Type B pancreatic cell (in vitro differentiated cells): ENCODE results near the gene ZC2HC1B. TPM values are rescaled to one million over a fixed set of nuclear protein-coding genes. Genes with fewer than 3 reads are reported as not detected.

Experiments used
- DNase-seq: peaks from one replicate; pipeline ENCODE4 v3.0.0; 2021; ENCODE audit warnings: mixed read lengths; ENCODE audit not compliant: unreplicated experiment; ENCODE audit errors: extremely low spot score
- H3K27ac Mint-ChIP-seq: 2 replicates; pipeline ENCODE4 v1.8.0; 2021; ENCODE audit warnings: mild to moderate bottlenecking, mixed read lengths
- H3K27me3 Mint-ChIP-seq: 2 replicates; pipeline ENCODE4 v1.8.0; 2021; ENCODE audit warnings: mixed read lengths
- H3K36me3 Mint-ChIP-seq: 2 replicates; pipeline ENCODE4 v1.8.0; 2021; ENCODE audit warnings: mixed read lengths
- H3K4me1 Mint-ChIP-seq: one replicate; pipeline ENCODE4 v1.8.0; 2021; ENCODE audit warnings: mixed read lengths; ENCODE audit not compliant: unreplicated experiment
- H3K4me3 Mint-ChIP-seq: 2 replicates; pipeline ENCODE4 v1.8.0; 2021; ENCODE audit warnings: mild to moderate bottlenecking, mixed read lengths
- H3K9me3 Mint-ChIP-seq: 2 replicates; pipeline ENCODE4 v1.8.0; 2021; ENCODE audit warnings: mixed read lengths
- CTCF ChIP-seq: fragments of 200-600 bp; sonication (generic); conservative IDR thresholded peaks from 2 replicates; pipeline ENCODE4 v1.5.0; 2021; ENCODE audit warnings: antibody characterized with exemption, mild to moderate bottlenecking
- total RNA-seq: library from RNA; stranded (reverse); gene quantifications from 2 replicates; pipeline ENCODE4 v1.2.1, GENCODE V29; 2021; ENCODE audit warnings: low replicate concordance

ZC2HC1B gene
- total RNA-seq, 1 donor from 2014 or later, result 0.34 TPM

- no peak for DNase-seq
- Mint-ChIP-seq H3K4me3 (no peak overlapping the region), H3K9me3 (no peaks in the 10 kb centered on the region), H3K4me1 (peaks cover 80% of the 10 kb centered on the region), H3K36me3 (peaks cover 19% of the 10 kb centered on the region), H3K27me3 (no peaks in the 10 kb centered on the region), H3K27ac (no peak overlapping the region)
- no peak for TF ChIP-seq CTCF
These were observed 101.4 kb downstream of the ZC2HC1B start for GRCh38 chr6:143965503-143966171.

GRCh38 chr6:143966312-143966711, 102.0 kb downstream of the ZC2HC1B start:
- no peak for DNase-seq
- Mint-ChIP-seq H3K4me1 (peaks cover 86% of the 10 kb centered on the region), H3K27ac (no peak overlapping the region), H3K27me3 (no peaks in the 10 kb centered on the region), H3K36me3 (peaks cover 19% of the 10 kb centered on the region), H3K9me3 (no peaks in the 10 kb centered on the region), H3K4me3 (no peak overlapping the region)
- TF ChIP-seq CTCF, result no peak

DNA sequence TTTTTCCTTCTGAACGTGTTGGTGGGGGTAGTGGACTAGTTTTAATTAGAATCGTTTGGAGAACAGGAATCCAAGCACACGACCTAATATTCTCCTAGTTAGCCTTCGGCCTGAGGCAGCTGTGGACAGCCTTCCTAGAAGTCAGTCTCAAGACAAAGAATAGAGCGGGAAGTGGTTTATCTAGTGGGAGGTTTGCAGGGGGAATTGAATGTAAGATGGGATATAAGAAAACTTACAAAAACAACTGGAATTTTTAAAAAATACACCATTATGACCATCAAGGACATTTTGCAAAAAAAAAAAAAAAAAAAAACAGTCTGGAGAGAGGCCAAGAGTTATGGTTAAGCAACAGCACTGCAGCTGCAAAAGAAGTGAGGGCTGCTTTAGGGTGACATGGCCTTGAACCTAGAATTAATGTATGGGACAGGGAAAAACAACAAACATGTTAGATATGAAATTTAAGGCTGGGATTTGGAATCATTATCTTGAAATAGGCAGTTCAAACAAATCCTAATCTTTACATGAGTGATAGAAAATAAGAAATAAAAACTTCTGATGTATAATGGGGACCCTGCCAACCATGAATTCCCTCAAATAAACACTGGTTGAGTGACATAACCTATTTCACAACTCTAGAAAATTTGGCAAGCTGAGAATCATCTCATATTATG, 103.6 kb downstream of the ZC2HC1B start:
- Mint-ChIP-seq H3K36me3 (peaks cover 19% of the 10 kb centered on the region), H3K27me3 (no peaks in the 10 kb centered on the region), H3K4me1 (peaks cover 85% of the 10 kb centered on the region), H3K4me3 (no peak overlapping the region), H3K9me3 (no peaks in the 10 kb centered on the region), H3K27ac (no peak overlapping the region)
- DNase-seq, result no peak
- TF ChIP-seq CTCF, result no peak

- no peaks in the 10 kb centered on the region for H3K9me3 Mint-ChIP-seq
- peaks cover 85% of the 10 kb centered on the region for H3K4me1 Mint-ChIP-seq
- H3K27me3 Mint-ChIP-seq, result no peaks in the 10 kb centered on the region
- no peak overlapping the region for H3K4me3 Mint-ChIP-seq
- no peak overlapping the region for H3K27ac Mint-ChIP-seq
- no peak for DNase-seq
- TF ChIP-seq CTCF, result no peak
- H3K36me3 Mint-ChIP-seq, result peaks cover 19% of the 10 kb centered on the region
These were observed 104.8 kb downstream of the ZC2HC1B start for GRCh38 chr6:143969077-143969476.

GRCh38 chr6:143970456-143971218, 106.4 kb downstream of the ZC2HC1B start:
- Mint-ChIP-seq H3K27ac (peak overlapping the region; percentile 70), H3K4me1 (peaks cover 81% of the 10 kb centered on the region), H3K27me3 (no peaks in the 10 kb centered on the region), H3K4me3 (peak overlapping the region; percentile 42), H3K9me3 (no peaks in the 10 kb centered on the region), H3K36me3 (peaks cover 7% of the 10 kb centered on the region)
- TF ChIP-seq CTCF, result no peak
- DNase-seq, result no peak
